Uterus (tissue), 2 donors: ENCODE results near the gene MAGI3.

Source experiments
- POLR2A ChIP-seq, 2 donors: fragments of 450-650 bp; IDR thresholded peaks; one replicate each; pipeline ENCODE4 v1.6.1; 2016; ENCODE audit warnings: antibody characterized with exemption in 2 of 2, mild to moderate bottlenecking in 1 of 2, moderate library complexity in 1 of 2
- TF ChIP-seq, protein P1 (sequence below), 4 experiments: fragments of 200-600 bp in 2 of 4; fragments of 450-650 bp in 2 of 4; sonication (generic) in 2 of 4; IDR thresholded peaks; one replicate each; pipeline ENCODE4 v1.5.1; 2016 to 2019; ENCODE audit warnings: antibody characterized with exemption in 4 of 4, mild to moderate bottlenecking in 2 of 4, moderate library complexity in 1 of 4

DNA sequence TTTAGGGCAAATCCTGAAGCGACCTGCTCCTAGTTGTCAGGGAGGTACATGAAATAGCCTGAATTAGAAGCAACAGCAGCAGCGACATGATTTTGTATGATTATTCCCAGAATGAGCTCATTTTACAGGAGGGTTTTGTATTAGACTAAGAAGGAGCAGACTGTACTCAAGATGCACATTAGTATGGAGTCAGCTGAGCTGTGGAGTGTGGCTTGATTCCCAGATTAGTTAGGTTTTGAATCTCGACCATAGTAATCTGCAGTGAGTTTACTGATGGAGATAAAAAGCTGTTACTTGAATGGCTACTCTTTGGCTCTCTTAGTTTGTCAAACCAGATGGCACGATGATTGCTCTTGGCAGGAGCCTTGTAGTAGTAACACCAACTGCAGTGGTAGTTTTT is 225.8 kb downstream of the MAGI3 start:
- TF ChIP-seq, protein P1, sequence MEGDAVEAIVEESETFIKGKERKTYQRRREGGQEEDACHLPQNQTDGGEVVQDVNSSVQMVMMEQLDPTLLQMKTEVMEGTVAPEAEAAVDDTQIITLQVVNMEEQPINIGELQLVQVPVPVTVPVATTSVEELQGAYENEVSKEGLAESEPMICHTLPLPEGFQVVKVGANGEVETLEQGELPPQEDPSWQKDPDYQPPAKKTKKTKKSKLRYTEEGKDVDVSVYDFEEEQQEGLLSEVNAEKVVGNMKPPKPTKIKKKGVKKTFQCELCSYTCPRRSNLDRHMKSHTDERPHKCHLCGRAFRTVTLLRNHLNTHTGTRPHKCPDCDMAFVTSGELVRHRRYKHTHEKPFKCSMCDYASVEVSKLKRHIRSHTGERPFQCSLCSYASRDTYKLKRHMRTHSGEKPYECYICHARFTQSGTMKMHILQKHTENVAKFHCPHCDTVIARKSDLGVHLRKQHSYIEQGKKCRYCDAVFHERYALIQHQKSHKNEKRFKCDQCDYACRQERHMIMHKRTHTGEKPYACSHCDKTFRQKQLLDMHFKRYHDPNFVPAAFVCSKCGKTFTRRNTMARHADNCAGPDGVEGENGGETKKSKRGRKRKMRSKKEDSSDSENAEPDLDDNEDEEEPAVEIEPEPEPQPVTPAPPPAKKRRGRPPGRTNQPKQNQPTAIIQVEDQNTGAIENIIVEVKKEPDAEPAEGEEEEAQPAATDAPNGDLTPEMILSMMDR (IDR thresholded peaks at IDR 0.05) = no peak
- no peak for TF ChIP-seq POLR2A (IDR thresholded peaks at IDR 0.05)
